GM18508 (cell line): ENCODE measurements around the gene SYPL1.

ENCODE experiments used
- ATAC-seq: cut with Tn5 transposase; IDR thresholded peaks from one replicate; pipeline ENCODE4 v1.9.1; 2021; ENCODE audit warnings: moderate number of reproducible peaks; ENCODE audit not compliant: insufficient read depth, unreplicated experiment

SYPL1 gene

GRCh38 chr7:106124186-106124585 lies 12.1 kb upstream of the SYPL1 start:
- ATAC-seq: no peak

- ATAC-seq: no peak
Measured at GRCh38 chr7:106122713-106123112, 10.6 kb upstream of the SYPL1 start.

DNA sequence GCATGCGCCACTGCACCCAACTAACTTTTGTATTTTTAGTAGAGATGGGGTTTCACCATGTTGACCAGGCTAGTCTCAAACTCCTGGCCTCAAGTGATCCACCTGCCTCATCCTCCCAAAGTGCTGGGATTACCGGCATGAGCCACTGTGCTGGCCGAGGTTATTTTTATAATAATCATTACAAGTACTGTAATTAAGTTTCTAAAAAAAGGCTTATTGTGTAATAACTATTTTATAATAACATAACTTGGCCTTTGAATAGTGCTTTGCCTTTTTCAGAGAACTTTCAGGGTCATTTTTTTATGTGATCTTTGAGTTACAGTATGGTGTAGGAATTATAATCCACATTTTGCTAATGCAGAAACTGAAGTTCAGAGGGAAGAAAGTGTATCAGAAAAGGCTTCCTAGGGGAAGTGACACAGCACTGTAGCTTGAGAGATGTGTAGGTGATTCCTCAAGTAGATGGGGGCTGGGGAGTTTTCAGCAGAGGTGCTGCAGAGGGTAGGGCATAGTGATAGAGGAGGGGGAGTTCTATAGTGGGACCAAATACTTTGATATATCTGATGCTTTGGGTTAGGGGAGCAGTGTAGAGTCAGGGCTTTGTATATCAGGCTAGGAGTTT lies 9.2 kb upstream of the SYPL1 start:
- no peak for ATAC-seq

- ATAC-seq: no peak
Measured at GRCh38 chr7:106120500-106120899, 8.4 kb upstream of the SYPL1 start.

DNA sequence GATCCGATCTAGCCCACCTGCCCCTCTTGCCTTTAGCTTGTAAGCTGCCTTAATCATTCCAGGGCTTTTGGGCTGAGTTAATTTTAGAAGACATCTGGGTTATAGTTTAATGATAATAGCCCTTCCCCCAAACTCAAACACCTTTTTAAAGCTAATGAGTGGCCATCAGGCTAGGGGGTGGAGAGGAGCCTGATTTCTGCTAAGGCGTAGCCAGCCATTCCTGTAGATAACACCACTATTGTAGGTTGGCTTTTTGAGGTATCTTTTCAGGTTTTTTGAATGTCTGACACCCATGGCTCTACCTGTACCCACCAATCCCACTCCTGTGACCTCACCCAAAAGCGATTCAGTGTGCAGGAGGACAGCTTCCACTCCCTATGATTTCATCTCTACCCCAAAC lies 7.6 kb upstream of the SYPL1 start:
- no peak for ATAC-seq

GRCh38 chr7:106117786-106118544 lies 5.9 kb upstream of the SYPL1 start:
- ATAC-seq: no peak

DNA sequence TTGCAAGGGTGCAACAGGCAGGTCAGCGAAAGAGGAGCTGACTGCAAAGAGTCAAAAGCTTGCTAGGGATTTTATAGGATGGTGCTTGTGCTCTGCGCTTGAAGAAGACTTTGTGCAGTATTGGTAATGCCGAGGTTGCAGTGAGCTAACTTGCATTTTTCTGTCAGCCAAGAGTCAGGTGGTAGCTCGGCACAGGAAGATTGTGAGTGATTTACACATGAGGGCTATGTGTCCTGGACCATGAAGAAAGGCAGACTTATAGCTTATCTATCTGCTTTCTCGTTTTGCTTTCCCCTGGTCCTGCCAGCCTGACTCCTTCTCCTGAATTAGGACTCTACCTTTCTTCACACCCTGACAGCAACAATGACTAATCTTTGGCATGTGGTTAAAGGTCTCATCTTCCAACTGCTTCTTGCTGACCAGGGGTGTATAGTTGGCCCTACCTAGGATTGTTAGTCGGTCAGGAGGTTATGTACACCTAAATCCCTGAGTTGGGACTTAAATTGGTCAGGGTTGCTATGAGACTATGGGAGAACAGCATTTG lies 4.1 kb upstream of the SYPL1 start:
- ATAC-seq: no peak

GRCh38 chr7:106114716-106115383 lies 2.7 kb upstream of the SYPL1 start:
- ATAC-seq: no peak

DNA sequence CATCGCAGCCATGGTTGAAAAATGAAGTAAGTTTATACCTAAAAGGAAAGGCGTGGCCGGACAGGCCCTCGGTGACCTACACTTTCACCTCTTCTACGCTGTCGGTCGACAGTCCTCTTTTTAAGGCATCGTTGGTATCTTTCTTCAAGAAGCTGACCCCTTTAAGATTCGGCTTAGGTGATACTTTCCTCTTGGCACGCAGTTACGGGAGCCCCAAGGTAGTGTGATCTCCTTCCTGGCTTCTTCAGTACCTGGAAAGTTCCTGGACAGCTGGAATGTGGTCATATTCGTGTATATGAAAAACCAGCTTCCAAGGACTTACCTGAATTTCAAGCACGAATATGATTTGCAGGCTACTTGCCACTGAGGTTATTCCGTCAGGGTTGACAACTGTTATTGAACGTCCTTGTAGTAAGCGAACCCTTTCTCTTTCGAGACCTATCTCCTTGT lies 885 bp upstream of the SYPL1 start:
- no peak for ATAC-seq

DNA sequence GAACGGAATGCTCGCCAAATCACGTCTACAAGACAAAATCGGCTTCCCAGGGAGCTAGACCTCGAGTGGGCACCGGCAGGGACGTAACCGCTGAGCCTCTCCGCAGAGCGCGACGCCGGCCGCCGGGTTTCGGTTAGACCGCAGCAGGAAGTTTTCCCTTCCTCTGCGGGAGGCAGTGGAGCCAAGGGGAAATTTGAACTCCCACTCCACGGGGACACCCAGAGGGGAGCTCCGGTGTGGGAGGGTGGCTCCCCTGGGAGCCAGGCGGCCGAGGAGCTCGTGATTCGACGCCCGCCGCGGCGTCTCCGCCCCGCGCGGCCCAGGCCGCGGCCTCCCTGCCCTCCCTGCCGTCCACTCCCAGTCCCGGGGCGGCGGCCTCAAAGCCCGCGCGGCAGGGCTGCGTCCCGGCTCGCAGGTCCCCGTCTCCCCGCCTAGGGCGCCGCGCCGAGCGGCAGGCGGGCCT lies 426 bp downstream of the SYPL1 start:
- peak; percentile 1 for ATAC-seq

- ATAC-seq: no peak
Measured at GRCh38 chr7:106110885-106111654, 1.0 kb downstream of the SYPL1 start.

DNA sequence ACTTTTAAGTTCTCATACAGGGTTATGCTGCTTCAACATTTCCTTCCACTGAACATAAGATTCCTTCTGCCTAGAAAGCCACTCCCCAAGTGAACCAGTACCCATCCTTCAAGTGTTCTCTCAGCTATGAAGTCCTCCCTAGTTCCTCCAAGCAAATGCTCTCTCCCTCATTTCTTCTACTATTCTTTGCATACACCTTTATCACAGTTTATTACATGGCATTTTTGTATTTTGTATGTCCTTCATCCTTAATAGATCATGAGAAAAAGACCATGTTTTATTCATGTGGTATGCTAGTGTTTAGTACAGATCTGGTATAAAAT lies 1.9 kb downstream of the SYPL1 start:
- ATAC-seq: no peak

- no peak for ATAC-seq
Measured at GRCh38 chr7:106109521-106110237, 2.4 kb downstream of the SYPL1 start.

DNA sequence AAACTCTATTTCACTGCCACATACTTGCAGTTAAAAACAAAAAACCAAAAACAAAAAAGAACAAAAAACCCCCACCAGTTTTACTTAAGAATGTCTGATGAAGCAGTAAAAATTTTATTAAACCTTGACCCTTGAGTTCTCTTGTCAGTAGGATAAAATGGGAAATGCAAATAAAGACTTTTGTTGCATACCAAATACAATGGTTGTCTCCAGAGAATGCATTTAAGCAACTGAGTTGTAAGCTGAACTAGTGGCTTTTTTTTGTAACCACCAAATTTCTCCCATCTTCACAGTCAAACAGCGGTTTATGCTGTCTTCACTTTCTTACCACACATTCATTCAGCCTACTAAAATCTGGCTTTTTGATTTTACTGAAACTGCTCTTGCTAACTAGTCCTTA lies 3.1 kb downstream of the SYPL1 start:
- no peak for ATAC-seq

- no peak for ATAC-seq
Measured at GRCh38 chr7:106104721-106105260, 7.3 kb downstream of the SYPL1 start.

- no peak for ATAC-seq
Measured at GRCh38 chr7:106102387-106102966, 9.6 kb downstream of the SYPL1 start.

GRCh38 chr7:106101726-106102125 lies 10.4 kb downstream of the SYPL1 start:
- no peak for ATAC-seq

GRCh38 chr7:106100863-106101629 lies 11.1 kb downstream of the SYPL1 start:
- ATAC-seq: no peak

GRCh38 chr7:106099539-106099938 lies 12.6 kb downstream of the SYPL1 start:
- ATAC-seq: no peak
